ENCODE data around the gene BCAR3. TPM values are rescaled to one million over a fixed set of nuclear protein-coding genes. Genes with fewer than 3 reads are reported as not detected.

Gene BCAR3
- total RNA-seq, 1 experiment from 2014 or later, result 33.9 TPM

DNA sequence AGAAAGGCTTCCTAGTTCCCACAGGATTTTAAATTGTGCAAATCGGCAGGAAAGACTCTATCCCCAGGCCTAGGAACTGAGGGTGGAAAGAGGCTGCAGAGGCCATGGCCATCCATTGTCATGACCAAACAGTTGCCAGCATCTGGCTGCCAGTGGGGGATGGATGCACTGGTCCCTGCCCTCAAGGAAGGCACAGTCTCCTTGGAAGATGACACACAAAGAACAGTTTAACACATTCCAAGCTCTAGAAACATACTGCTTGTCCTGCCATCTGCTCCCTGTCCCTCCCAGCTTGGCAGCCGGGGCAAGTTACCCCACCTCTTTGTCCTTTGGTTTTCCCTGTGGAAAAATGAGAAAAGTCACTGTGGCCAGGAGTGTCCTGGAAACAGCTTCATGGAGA lies 83.2 kb downstream of the BCAR3 start:
- no peak for ATAC-seq
- BruUV-seq (replicated peaks), result no TSS peak
- no peaks in the 10 kb centered on the region for H3K36me3 ChIP-seq (ENCODE audit: control insufficient read depth, insufficient read depth, low read length)
- in situ Hi-C loops (cut with HindIII; ENCODE audit: low pct_unique_long_range_greater_than_20kb, low sequenced_read_pairs), result no loop called here
- no peak for TF ChIP-seq CTCF (IDR thresholded peaks at IDR 0.05)
- no peak for TF ChIP-seq TCF7L2 (IDR thresholded peaks at IDR 0.05; ENCODE audit: low read depth, low read length)
- no peak for TF ChIP-seq SIN3A (IDR thresholded peaks at IDR 0.05; ENCODE audit: borderline replicate concordance, insufficient read depth, low read depth, low read length)
- TF ChIP-seq POLR2AphosphoS5 (IDR thresholded peaks at IDR 0.05; ENCODE audit: low read depth, low read length), result no peak
- TF ChIP-seq REST (IDR thresholded peaks at IDR 0.05; ENCODE audit: insufficient read depth in 1 of 2, low read depth in 2 of 2, low read length in 1 of 2), result no peak
- no peak for DNase-seq (ENCODE audit: low read depth, low spot score)
- peaks cover 3% of the 10 kb centered on the region for H3K4me1 ChIP-seq (ENCODE audit: control insufficient read depth, insufficient read depth, low read length)
- CTCF ChIA-PET, result no interaction called here
- H3K9me3 ChIP-seq (ENCODE audit: control insufficient read depth, insufficient read depth, low read depth, low read length), result no peaks in the 10 kb centered on the region
- H3K4me3 ChIP-seq (ENCODE audit: low read depth in 2 of 2, low read length in 2 of 2), result no peak overlapping the region
- POLR2A ChIA-PET, result no interaction called here
- H3K27me3 ChIP-seq (ENCODE audit: control insufficient read depth, insufficient read depth, low read length), result no peaks in the 10 kb centered on the region
- intact Hi-C loops (cut with micrococcal nuclease; ENCODE audit: unreplicated experiment), result no loop called here
- H3K27ac ChIP-seq (ENCODE audit: low read length), result 0 out of 2 replicates have a peak overlapping the region, but pooled peaks have one; percentile 17

- H3K27me3 ChIP-seq (ENCODE audit: control insufficient read depth, insufficient read depth, low read length), result no peaks in the 10 kb centered on the region
- no TSS peak for BruUV-seq (replicated peaks)
- POLR2A ChIA-PET, result no interaction called here
- intact Hi-C loops (cut with micrococcal nuclease; ENCODE audit: unreplicated experiment) (no loop called here), in situ Hi-C loops (cut with HindIII; ENCODE audit: low pct_unique_long_range_greater_than_20kb, low sequenced_read_pairs) (no loop called here)
- H3K4me1 ChIP-seq (ENCODE audit: control insufficient read depth, insufficient read depth, low read length), result peaks cover 6% of the 10 kb centered on the region
- CTCF ChIA-PET, result no interaction called here
- no peak overlapping the region for H3K27ac ChIP-seq (ENCODE audit: low read length)
- TF ChIP-seq POLR2AphosphoS5 (IDR thresholded peaks at IDR 0.05; ENCODE audit: low read depth, low read length), result no peak
- H3K4me3 ChIP-seq (ENCODE audit: low read depth in 2 of 2, low read length in 2 of 2), result no peak overlapping the region
- no peaks in the 10 kb centered on the region for H3K9me3 ChIP-seq (ENCODE audit: control insufficient read depth, insufficient read depth, low read depth, low read length)
- DNase-seq (ENCODE audit: low read depth, low spot score) (no peak), ATAC-seq (no peak)
- H3K36me3 ChIP-seq (ENCODE audit: control insufficient read depth, insufficient read depth, low read length), result no peaks in the 10 kb centered on the region
Measured at GRCh38 chr1:93597709-93598108, 83.9 kb downstream of the BCAR3 start.

GRCh38 chr1:93596329-93597089 lies 85.1 kb downstream of the BCAR3 start:
- POLR2A ChIA-PET, result no interaction called here
- intact Hi-C loops (cut with micrococcal nuclease; ENCODE audit: unreplicated experiment) (no loop called here), in situ Hi-C loops (cut with HindIII; ENCODE audit: low pct_unique_long_range_greater_than_20kb, low sequenced_read_pairs) (no loop called here)
- CTCF ChIA-PET, result no interaction called here
- ATAC-seq (no peak), DNase-seq (ENCODE audit: low read depth, low spot score) (no peak)
- no peaks in the 10 kb centered on the region for H3K9me3 ChIP-seq (ENCODE audit: control insufficient read depth, insufficient read depth, low read depth, low read length)
- no TSS peak for BruUV-seq (replicated peaks)
- H3K27ac ChIP-seq (ENCODE audit: low read length), result no peak overlapping the region
- TF ChIP-seq POLR2AphosphoS5 (IDR thresholded peaks at IDR 0.05; ENCODE audit: low read depth, low read length) (no peak), REST (IDR thresholded peaks at IDR 0.05; ENCODE audit: insufficient read depth in 1 of 2, low read depth in 2 of 2, low read length in 1 of 2) (no peak), SIN3A (IDR thresholded peaks at IDR 0.05; ENCODE audit: borderline replicate concordance, insufficient read depth, low read depth, low read length) (no peak), TCF7L2 (IDR thresholded peaks at IDR 0.05; ENCODE audit: low read depth, low read length) (no peak), CTCF (IDR thresholded peaks at IDR 0.05) (no peak)
- peaks cover 8% of the 10 kb centered on the region for H3K4me1 ChIP-seq (ENCODE audit: control insufficient read depth, insufficient read depth, low read length)
- H3K4me3 ChIP-seq (ENCODE audit: low read depth in 2 of 2, low read length in 2 of 2), result no peak overlapping the region
- no peaks in the 10 kb centered on the region for H3K36me3 ChIP-seq (ENCODE audit: control insufficient read depth, insufficient read depth, low read length)
- H3K27me3 ChIP-seq (ENCODE audit: control insufficient read depth, insufficient read depth, low read length), result no peaks in the 10 kb centered on the region

All from Panc1 (cell line).